GM19467 (cell line): Measurements from ENCODE around the gene PTPRG.

Source experiments
- ATAC-seq: cut with Tn5 transposase; IDR thresholded peaks from one replicate; pipeline ENCODE4 v1.9.1; 2021; ENCODE audit warnings: mild to moderate bottlenecking, moderate library complexity; ENCODE audit not compliant: unreplicated experiment

PTPRG gene

GRCh38 chr3:61884794-61885193 lies 323.4 kb downstream of the PTPRG start:
- ATAC-seq, result no peak

DNA sequence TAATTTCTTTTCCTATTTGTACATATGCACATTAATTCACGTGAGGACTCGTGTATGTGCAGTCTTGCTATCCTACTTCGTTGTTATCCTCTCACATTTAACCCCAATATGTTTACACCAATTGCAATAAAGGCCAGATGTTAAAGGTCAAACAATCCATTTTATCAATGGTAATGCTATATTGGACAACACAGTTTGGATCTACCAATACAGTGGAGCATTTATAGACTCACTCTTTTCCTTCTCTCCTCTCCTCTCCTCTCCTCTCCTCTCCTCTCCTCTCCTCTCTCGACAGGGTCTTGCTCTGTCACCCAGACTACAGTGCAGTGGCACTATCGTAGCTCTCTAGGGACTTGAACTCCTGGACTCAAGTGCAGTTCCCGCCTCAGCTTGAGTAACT lies 324.0 kb downstream of the PTPRG start:
- ATAC-seq, result no peak

DNA sequence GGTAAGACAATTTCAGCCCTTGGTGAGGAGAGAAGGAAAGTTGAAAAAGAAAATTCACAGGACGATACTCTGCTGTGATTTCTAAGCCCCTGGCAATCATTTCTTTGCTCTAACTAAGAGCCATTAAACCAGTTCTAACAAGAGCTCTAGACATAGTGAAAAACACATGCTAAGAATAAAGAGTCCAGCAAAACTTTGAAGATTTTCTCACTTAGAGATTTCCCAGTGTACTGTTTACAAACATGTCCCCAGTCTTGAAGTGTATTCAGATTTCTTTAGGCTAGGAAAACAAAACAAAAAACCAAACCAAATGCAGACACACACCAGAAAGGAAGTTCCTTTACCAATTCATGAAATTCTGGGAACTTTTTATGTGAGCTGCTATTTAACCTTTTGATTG lies 325.8 kb downstream of the PTPRG start:
- ATAC-seq, result no peak

GRCh38 chr3:61889259-61889658 lies 327.9 kb downstream of the PTPRG start:
- no peak for ATAC-seq

- ATAC-seq, result no peak
These were observed 328.8 kb downstream of the PTPRG start for GRCh38 chr3:61890167-61890566.

DNA sequence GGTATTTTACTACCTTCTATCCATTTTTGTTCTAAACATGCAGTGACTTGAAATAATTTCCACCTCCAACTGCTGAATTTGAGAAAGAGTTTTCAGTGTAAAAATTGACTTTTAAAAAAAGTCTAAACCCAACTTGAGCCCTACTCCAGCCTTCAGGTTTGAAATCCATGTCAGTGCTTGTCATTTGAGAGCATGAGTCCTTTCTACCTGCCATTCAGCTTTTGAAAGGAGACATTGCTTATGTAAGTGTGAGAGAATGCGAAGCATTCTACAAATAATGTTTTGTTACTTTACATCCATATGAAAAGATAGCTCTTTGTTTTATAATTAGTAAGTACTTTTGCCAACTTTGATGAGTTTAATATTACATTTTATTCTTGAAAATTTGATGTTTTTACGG lies 329.2 kb downstream of the PTPRG start:
- ATAC-seq, result no peak

GRCh38 chr3:61892891-61893290 lies 331.5 kb downstream of the PTPRG start:
- no peak for ATAC-seq

GRCh38 chr3:61893840-61894566 lies 332.6 kb downstream of the PTPRG start:
- ATAC-seq, result no peak

GRCh38 chr3:61894988-61895935 lies 333.9 kb downstream of the PTPRG start:
- peak; percentile 96 for ATAC-seq

DNA sequence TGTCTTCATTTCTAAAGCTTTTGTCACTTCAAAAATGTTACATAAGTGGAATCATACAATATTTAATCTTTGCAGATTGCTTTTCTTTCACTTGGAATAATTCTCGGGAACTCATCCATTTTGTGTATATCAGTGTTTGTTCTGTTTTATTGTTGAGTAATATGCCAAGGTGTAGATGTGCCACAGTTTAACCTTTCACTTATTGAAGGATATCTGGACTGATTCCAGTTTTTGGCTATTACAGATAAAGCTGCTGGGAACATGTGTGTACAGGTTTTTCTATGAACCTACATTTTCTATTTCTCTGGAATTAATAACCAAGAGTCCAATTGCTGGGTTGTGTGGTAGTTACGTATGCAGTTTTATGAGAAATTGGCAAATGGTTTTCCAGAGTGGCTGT lies 334.9 kb downstream of the PTPRG start:
- ATAC-seq, result no peak

DNA sequence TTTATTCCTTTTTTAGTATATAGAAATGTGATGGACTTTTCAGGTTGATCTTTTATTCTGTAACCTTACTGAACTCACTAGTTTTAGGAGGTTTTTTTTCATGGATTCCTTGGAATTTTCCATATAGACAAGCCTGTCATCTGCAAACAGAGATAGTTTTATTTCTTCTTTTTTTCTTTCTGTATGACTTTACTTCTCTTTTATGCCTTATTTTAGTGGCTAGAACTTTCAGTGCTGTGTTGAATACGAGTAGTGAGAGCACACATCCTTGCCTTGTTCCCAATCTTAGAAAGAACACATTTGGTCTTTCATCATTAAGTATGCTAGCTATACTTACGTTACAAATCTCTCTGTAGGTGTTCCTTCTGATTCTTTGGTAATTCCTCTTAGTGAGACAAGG lies 336.5 kb downstream of the PTPRG start:
- ATAC-seq, result no peak

DNA sequence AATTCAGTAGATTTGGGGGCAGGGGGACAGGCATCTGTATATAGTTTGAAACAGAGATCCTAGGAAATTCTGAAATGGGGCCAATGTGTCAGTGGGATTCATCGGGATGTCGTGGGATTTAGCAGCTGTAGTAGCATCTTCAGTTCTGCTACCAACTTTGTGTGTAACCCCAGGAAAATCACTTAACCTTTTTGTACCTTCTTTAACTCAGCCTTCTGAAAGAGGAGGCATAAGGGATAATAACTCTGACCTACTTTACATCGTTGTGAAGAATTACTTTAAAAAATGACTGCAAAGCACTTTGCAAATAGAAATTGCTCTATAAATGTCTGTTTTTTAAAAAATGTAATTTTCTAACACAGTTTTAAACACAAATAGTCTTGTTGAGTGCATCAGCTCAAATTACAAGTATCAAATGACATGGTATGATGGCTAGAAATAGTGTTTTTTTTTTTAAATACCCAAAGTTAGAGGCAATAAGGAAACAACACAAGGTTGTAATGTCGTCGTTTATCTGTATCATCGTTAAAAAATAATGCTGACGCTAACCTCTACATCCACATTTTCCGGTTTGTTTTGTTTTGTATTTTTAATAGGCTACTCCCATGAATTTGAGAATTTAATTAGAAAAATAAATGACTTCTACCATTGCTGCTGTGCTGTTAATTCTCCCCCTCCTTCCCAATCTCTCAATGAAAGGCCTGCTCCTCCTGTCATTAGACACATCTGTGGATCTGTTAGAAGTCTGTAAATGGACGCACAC lies 338.5 kb downstream of the PTPRG start:
- no peak for ATAC-seq

DNA sequence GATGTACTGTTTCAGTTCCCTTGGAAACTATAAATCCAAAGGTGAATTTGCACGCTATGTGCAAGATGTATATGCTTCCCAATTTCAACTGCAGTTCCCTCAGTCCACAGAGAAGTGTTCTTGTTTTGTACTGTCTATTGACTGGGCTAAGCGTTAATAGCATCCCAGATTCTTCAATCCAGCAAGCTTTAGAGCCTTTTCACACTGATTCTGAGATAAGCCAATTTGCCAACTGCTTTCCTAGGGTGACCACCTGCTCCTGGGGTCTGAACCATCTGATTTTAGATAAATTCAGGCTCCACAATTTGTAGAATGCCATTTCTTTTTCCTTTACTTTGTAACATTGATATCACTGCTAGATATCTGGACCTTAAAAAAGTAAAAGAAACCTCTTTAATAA lies 340.1 kb downstream of the PTPRG start:
- ATAC-seq, result no peak

GRCh38 chr3:61901986-61902385 lies 340.6 kb downstream of the PTPRG start:
- ATAC-seq, result no peak

GRCh38 chr3:61903074-61903473 lies 341.7 kb downstream of the PTPRG start:
- no peak for ATAC-seq

DNA sequence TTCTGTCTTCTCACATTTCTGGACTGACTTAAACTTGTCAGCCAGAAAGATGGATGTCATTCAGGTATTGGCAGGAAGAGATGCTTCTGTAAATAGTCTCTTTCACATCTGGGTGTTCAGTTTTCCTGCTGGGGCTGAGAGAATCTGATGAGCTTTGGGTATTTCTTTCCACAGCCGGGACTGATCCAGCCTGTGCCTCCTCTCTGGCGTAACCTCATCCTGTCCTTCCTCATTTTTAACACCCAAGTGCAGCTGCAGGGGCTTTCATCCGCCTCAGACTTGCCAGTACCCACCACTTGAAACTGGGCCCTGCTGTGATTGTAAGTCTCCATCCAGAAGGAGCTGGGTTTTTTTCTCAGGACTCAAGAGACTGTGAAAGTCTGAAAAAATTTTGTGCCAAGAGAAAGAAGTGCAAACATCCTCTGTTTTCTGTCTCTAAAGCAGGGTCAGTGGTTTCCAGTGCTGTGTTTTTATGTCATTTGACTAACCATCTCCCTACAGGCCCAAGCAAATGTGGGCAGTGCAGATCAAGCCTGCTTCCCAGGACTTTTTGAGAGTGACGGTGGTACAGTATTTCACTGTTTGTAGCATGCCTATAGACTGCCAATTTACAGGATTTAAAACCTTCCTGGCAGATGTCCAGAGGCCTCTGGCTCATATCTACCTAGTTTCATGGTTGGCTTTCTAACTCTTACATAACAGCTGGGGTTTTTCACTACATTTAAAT lies 342.7 kb downstream of the PTPRG start:
- peak; percentile 39 for ATAC-seq

GRCh38 chr3:61907210-61907795 lies 345.9 kb downstream of the PTPRG start:
- ATAC-seq, result no peak

- ATAC-seq, result no peak
These were observed 347.0 kb downstream of the PTPRG start for GRCh38 chr3:61908382-61908781.

GRCh38 chr3:61910732-61911131 lies 349.4 kb downstream of the PTPRG start:
- no peak for ATAC-seq

GRCh38 chr3:61912158-61912557 lies 350.8 kb downstream of the PTPRG start:
- ATAC-seq, result peak; percentile 71
